Hematopoietic multipotent progenitor cell treated with erythropoietin and hydrocortisone succinate and interleukin-3 and kit ligand, for 8 days (in vitro differentiated cells): ENCODE data around the gene TMOD1.

Experiments
- DNase-seq: peaks from one replicate; pipeline ENCODE4 v3.0.0-alpha.2; 2015

Gene TMOD1

GRCh38 chr9:97500263-97500662 is 1.2 kb upstream of the TMOD1 start:
- DNase-seq = no peak

GRCh38 chr9:97500765-97501176 is 695 bp upstream of the TMOD1 start:
- no peak for DNase-seq

- no peak for DNase-seq
Observed at GRCh38 chr9:97501972-97502221, 431 bp downstream of the TMOD1 start.

GRCh38 chr9:97502222-97502983 is 937 bp downstream of the TMOD1 start:
- peak; percentile 11 for DNase-seq

- DNase-seq = peak; percentile 98
Observed at GRCh38 chr9:97502984-97503861, 1.8 kb downstream of the TMOD1 start.

- DNase-seq = no peak
Observed at GRCh38 chr9:97503862-97504210, 2.4 kb downstream of the TMOD1 start.

GRCh38 chr9:97504381-97505216 is 3.1 kb downstream of the TMOD1 start:
- peak; percentile 15 for DNase-seq

GRCh38 chr9:97505845-97506244 is 4.4 kb downstream of the TMOD1 start:
- DNase-seq = no peak

GRCh38 chr9:97506306-97506705 is 4.8 kb downstream of the TMOD1 start:
- peak; percentile 53 for DNase-seq

- no peak for DNase-seq
Observed at GRCh38 chr9:97506787-97507186, 5.3 kb downstream of the TMOD1 start.

GRCh38 chr9:97507428-97507984 is 6.0 kb downstream of the TMOD1 start:
- no peak for DNase-seq

GRCh38 chr9:97508852-97509251 is 7.4 kb downstream of the TMOD1 start:
- no peak for DNase-seq

GRCh38 chr9:97510797-97511654 is 9.6 kb downstream of the TMOD1 start:
- no peak for DNase-seq

GRCh38 chr9:97511655-97512427 is 10.4 kb downstream of the TMOD1 start:
- no peak for DNase-seq

- no peak for DNase-seq
Observed at GRCh38 chr9:97512966-97513560, 11.6 kb downstream of the TMOD1 start.

GRCh38 chr9:97514531-97514930 is 13.1 kb downstream of the TMOD1 start:
- DNase-seq = no peak

- DNase-seq = no peak
Observed at GRCh38 chr9:97515662-97516061, 14.2 kb downstream of the TMOD1 start.

GRCh38 chr9:97516111-97516510 is 14.6 kb downstream of the TMOD1 start:
- no peak for DNase-seq

- no peak for DNase-seq
Observed at GRCh38 chr9:97517331-97518089, 16.0 kb downstream of the TMOD1 start.
